ENCODE data around the gene DIPK1A. TPM values are rescaled to one million over a fixed set of nuclear protein-coding genes. Genes with fewer than 3 reads are reported as not detected.
"Not testable (repeated sequence)": the region's sequence is repeated elsewhere in the genome, so short reads cannot be mapped to it uniquely, and the experiment has no call there.

Gene DIPK1A
- polyA plus RNA-seq, 1 experiment, result 12.3 TPM

DNA sequence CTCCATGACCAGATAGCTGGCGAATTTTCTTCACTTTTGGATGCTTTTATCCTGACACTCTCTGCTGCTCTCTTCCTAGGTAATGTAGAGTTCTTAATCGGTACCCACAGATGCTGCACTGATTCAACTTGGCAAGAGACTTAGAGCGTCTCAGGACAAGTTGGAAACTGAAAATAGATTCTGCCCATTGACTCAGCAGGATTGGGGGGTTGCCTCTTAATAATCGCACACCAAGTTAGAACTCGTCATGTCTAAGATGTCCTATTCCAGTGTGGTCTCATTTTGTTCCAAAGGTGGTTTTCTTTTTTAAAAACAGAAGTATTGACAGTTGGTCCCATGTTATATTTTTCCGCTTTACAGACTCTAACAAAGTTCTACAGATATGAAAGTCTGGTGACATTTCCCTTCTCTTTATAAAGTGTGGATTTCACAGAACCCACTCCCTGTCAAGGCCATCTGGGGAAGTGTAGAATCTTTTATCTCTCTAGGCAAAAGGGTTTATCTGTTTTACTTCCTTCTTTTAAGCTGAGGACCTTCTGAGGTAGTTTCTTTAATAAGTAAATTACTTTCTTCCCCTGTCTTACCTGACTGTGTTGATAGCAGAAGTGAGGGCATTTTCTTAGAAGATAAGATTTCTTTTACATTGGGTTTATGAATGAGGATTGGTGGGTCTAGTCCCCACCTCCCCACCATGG lies 12.1 kb upstream of the DIPK1A start:
- CTCF ChIA-PET, result interaction anchor here (2.1 kb wide), 1 partner anchor 21 kb away, joined by 5 read pairs; no protein-coding TSS in a partner anchor
- H3K36me3 ChIP-seq (ENCODE audit: control insufficient read depth, insufficient read depth, low read length), result no peaks in the 10 kb centered on the region
- DNase-seq (ENCODE audit: low read depth), result no peak
- POLR2A ChIA-PET, result no interaction called here
- no peak for TF ChIP-seq CTCF (IDR thresholded peaks at IDR 0.05; ENCODE audit: insufficient read depth, low read depth, low read length)
- H3K4me3 ChIP-seq (ENCODE audit: low read depth, low read length), result no peak overlapping the region
- peaks cover 6% of the 10 kb centered on the region for H3K27me3 ChIP-seq (ENCODE audit: control insufficient read depth, insufficient read depth, low read length)

DNA sequence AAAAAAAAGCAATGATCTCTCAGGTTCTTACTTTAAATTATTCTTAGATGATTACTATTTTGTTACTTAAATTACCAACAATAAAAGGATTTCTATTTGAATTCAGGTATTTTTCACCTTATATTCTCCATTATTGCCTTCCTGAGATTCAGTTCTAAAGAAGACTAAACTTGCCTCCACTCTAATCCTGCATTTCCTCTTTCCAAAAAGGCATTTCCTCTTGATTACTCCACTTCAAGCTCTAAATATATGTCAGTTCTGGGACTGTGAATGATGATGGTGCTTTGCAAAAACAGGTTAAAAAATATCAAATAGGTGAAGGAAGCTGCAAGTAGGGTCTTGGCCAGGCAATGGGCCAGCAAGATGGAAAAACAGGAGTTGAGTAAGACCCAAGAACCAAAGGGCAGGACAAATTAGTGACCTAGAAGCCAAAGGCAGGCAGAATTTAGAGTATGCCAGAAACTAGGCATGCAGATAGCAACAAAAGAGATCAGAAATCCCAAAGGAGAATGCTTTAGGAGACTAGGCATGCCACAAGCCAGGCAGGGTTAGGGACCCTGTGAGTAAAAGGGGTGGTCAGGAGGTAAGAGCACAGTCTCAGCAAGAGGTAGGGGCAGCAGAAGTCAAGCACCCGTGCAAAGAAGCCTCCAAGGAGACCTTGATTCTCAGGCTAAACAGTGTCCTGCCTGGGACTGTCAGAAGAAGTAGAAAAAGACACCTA lies 11.3 kb upstream of the DIPK1A start:
- POLR2A ChIA-PET, result no interaction called here
- no peak for TF ChIP-seq CTCF (IDR thresholded peaks at IDR 0.05; ENCODE audit: insufficient read depth, low read depth, low read length)

DNA sequence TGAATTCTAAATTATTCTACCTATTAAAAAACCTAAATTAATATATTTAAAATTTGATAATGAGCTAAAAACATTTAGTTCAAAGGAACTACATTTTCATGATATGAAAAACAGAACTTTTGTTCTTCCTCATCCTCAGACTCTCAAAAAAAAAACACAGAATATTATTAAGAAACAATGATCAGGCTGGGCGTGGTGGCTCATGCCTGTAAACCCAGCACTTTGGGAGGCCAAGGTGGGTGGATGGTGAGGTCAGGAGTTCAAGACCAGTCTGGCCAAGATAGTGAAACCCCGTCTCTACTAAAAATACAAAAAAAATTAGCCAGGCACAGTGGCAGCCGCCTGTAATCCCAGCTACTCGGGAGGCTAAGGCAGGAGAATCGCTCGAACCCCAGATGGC lies 10.7 kb upstream of the DIPK1A start:
- H3K27me3 ChIP-seq (ENCODE audit: control insufficient read depth, insufficient read depth, low read length); POLR2A ChIA-PET; DNase-seq (ENCODE audit: low read depth); H3K4me3 ChIP-seq (ENCODE audit: low read depth, low read length); H3K36me3 ChIP-seq (ENCODE audit: control insufficient read depth, insufficient read depth, low read length): not testable (repeated sequence)
- CTCF ChIA-PET, result interaction anchor here (2.1 kb wide), 1 partner anchor 22 kb away, joined by 5 read pairs; no protein-coding TSS in a partner anchor

More for the DNA sequence above, 11.3 kb upstream of the DIPK1A start:
- no peak overlapping the region for H3K4me3 ChIP-seq (ENCODE audit: low read depth, low read length)
- DNase-seq (ENCODE audit: low read depth), result no peak
- H3K36me3 ChIP-seq (ENCODE audit: control insufficient read depth, insufficient read depth, low read length), result no peaks in the 10 kb centered on the region
- peaks cover 6% of the 10 kb centered on the region for H3K27me3 ChIP-seq (ENCODE audit: control insufficient read depth, insufficient read depth, low read length)
- CTCF ChIA-PET, result interaction anchor here (2.1 kb wide), 1 partner anchor 22 kb away, joined by 5 read pairs; no protein-coding TSS in a partner anchor

- ChIA-PET CTCF (interaction anchor here (0.7 kb wide), 1 partner anchor 112 kb away, joined by 3 read pairs; no protein-coding TSS in a partner anchor), POLR2A (interaction anchor here (0.5 kb wide), 1 partner anchor 9 kb away, joined by 3 read pairs; no protein-coding TSS in a partner anchor)
- no peak for DNase-seq (ENCODE audit: low read depth)
- Histone ChIP-seq H3K27me3 (ENCODE audit: control insufficient read depth, insufficient read depth, low read length) (peaks cover 6% of the 10 kb centered on the region), H3K36me3 (ENCODE audit: control insufficient read depth, insufficient read depth, low read length) (no peaks in the 10 kb centered on the region), H3K4me3 (ENCODE audit: low read depth, low read length) (no peak overlapping the region)
- TF ChIP-seq CTCF (IDR thresholded peaks at IDR 0.05; ENCODE audit: insufficient read depth, low read depth, low read length), result no peak
Measured at GRCh38 chr1:92970990-92971689, 9.9 kb upstream of the DIPK1A start.

- POLR2A ChIA-PET, result interaction anchor here (0.5 kb wide), 1 partner anchor 34 kb away, joined by 7 read pairs; no protein-coding TSS in a partner anchor
- H3K27me3 ChIP-seq (ENCODE audit: control insufficient read depth, insufficient read depth, low read length), result peaks cover 5% of the 10 kb centered on the region
- no peak for TF ChIP-seq CTCF (IDR thresholded peaks at IDR 0.05; ENCODE audit: insufficient read depth, low read depth, low read length)
- no peak overlapping the region for H3K4me3 ChIP-seq (ENCODE audit: low read depth, low read length)
- CTCF ChIA-PET, result interaction anchor here (0.7 to 4.2 kb wide), 8 partner anchors 9 to 116 kb away, joined by 3 to 27 read pairs (median 4); partner anchors contain the start of gene DIPK1A
- H3K36me3 ChIP-seq (ENCODE audit: control insufficient read depth, insufficient read depth, low read length), result no peaks in the 10 kb centered on the region
- DNase-seq (ENCODE audit: low read depth), result no peak
Measured at GRCh38 chr1:92969517-92969916, 8.3 kb upstream of the DIPK1A start.

All from BJ (cell line).